Measurements from ENCODE around the gene ANKRD13B. TPM values are rescaled to one million over a fixed set of nuclear protein-coding genes. Genes with fewer than 3 reads are reported as not detected.

The ANKRD13B gene
- total and polyA plus RNA-seq, 2 of the 13 experiments (the other 11 are each of a cell fraction or from before 2014, with no cell fraction given), result 1.7 to 1.8 TPM

GRCh38 chr17:29573871-29574731 is 18.8 kb upstream of the ANKRD13B start (continued):
- TF ChIP-seq ZBTB49 (CRISPR knock-in tag; IDR thresholded peaks at IDR 0.05; ENCODE audit: borderline replicate concordance), result no peak
- no peak for TF ChIP-seq CAMTA2 (CRISPR knock-in tag; IDR thresholded peaks at IDR 0.05; ENCODE audit: borderline replicate concordance)
- no peak for TF ChIP-seq PRDM10 (CRISPR knock-in tag; IDR thresholded peaks at IDR 0.05; ENCODE audit: low read depth)
- no peak for TF ChIP-seq JUNB (CRISPR knock-in tag; IDR thresholded peaks at IDR 0.05; ENCODE audit: borderline replicate concordance)
- TF ChIP-seq ZFYVE20 (CRISPR knock-in tag; IDR thresholded peaks at IDR 0.05; ENCODE audit: borderline replicate concordance, low read depth), result no peak
- TF ChIP-seq ZC3H13 (CRISPR knock-in tag; IDR thresholded peaks at IDR 0.05), result no peak
- TF ChIP-seq SPEN (CRISPR knock-in tag; IDR thresholded peaks at IDR 0.05; ENCODE audit: low read depth), result no peak
- TF ChIP-seq SUZ12 (IDR thresholded peaks at IDR 0.05; ENCODE audit: low read depth, low read length), result no peak
- TF ChIP-seq ZBTB20 (CRISPR knock-in tag; IDR thresholded peaks at IDR 0.05; ENCODE audit: borderline replicate concordance, low read depth), result peak; percentile 21; the same call in 1 of the 2 replicates
- no peak for TF ChIP-seq CERS6 (CRISPR knock-in tag; IDR thresholded peaks at IDR 0.05)
- TF ChIP-seq RBM22 (optimal IDR thresholded peaks at IDR 0.05; ENCODE audit: low read length), result peak; percentile 76
- no peak for TF ChIP-seq EEA1 (CRISPR knock-in tag; IDR thresholded peaks at IDR 0.05; ENCODE audit: borderline replicate concordance)
- TF ChIP-seq NBN (conservative IDR thresholded peaks at IDR 0.05), result no peak
- TF ChIP-seq BRF2 (CRISPR knock-in tag; IDR thresholded peaks at IDR 0.05), result no peak
- TF ChIP-seq ZNF563 (CRISPR knock-in tag; IDR thresholded peaks at IDR 0.05), result no peak
- TF ChIP-seq ZFP1 (CRISPR knock-in tag; IDR thresholded peaks at IDR 0.05), result no peak
- no peak for TF ChIP-seq ZNF251 (CRISPR knock-in tag; IDR thresholded peaks at IDR 0.05)
- TF ChIP-seq PBX3 (CRISPR knock-in tag; IDR thresholded peaks at IDR 0.05; ENCODE audit: borderline replicate concordance), result no peak
- no peak for TF ChIP-seq MYNN (CRISPR knock-in tag; IDR thresholded peaks at IDR 0.05; ENCODE audit: low read depth)
- TF ChIP-seq STAG1 (CRISPR knock-in tag; IDR thresholded peaks at IDR 0.05), result no peak

Measured in HepG2 (cell line).